ENCODE results near the gene ARHGAP10.

ARHGAP10 gene

DNA sequence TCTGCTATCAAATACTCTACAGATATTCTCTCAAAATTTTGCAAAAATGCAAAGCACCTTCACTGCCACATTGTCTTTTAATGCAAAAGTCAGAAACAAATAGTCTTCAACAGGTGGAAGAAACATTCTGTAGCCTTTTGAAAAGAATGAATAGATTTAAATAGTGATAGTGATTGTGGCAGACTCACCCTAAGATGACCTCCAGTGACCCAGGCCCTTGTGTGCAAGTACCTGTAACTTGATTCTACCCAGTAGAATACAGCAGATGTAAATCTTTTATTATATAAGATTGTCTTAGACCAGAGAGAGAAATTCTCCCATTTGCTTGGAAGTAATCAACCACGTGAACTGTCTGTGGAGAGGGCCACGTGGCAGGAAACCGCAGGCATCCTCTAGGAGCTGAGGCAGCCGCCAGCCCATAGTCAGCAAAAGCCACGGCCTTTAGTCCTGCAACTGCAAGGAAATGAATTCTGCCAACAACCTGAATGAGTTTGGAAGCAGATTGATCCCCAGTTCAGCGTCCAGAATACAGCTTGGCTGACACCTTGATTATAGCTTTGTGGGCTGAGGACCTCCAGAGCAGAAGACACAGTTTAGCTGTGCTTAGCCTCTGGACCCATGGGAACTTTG lies 272.5 kb downstream of the ARHGAP10 start:
- no peak for DNase-seq

DNA sequence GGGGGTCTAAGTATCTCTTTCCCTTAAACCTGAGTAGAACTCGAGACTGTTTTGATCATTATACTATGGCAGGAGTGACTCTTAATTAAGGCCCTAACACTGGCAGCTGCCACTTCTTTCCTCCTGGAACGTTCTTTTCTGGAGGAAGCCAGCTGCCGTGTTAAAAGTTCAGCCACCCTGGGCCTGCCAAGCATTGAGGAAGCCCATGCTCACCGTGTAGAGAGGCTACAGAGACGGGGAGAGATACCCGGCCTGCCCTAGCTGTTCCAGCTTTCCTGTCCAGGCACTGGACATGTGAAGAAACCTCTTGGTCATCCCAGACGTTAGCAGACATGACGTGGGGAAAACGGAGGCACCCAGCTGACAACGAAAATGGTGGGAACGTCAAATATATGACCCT lies 274.1 kb downstream of the ARHGAP10 start:
- DNase-seq: no peak

DNA sequence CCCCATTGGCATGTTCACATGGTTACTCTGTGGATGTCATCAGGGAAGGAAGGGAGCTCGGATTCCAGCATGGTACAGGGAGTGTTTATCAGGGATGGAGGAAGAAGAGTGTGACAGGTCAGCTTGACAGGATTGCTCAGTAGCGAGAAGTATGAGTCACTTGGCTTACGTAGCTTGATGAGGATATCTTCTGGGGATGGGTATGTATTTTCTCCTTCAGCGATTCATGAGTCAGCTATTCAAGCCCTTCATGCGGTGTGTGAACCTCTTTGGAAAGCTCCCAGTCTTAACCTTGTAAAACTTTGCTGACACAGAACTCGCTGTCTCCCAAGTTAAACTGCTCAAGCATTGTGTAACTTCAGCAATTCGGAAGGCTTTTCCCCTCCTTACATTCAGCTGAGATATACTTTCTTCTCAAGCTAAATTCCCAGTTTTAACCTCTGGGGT lies 275.4 kb downstream of the ARHGAP10 start:
- DNase-seq: no peak

DNA sequence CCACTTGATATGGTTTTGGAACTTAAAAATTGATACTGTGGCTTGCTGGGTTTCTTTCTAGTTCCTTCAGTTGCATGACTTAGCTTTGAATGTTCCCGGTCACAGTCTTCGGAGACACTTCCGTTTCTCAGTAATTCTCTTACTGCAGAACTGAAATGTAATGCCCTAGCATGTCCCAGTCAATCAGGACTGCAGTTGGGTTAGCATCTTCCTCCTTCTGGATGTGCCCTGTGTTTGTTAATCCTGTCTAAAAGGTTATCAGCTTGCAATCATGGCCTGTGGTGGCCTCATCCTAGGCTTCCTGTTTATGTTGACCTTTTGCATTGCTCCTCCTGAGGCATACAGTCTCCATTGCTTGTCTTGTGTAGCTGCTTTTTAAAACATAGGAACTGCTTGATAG lies 275.9 kb downstream of the ARHGAP10 start:
- DNase-seq: no peak

DNA sequence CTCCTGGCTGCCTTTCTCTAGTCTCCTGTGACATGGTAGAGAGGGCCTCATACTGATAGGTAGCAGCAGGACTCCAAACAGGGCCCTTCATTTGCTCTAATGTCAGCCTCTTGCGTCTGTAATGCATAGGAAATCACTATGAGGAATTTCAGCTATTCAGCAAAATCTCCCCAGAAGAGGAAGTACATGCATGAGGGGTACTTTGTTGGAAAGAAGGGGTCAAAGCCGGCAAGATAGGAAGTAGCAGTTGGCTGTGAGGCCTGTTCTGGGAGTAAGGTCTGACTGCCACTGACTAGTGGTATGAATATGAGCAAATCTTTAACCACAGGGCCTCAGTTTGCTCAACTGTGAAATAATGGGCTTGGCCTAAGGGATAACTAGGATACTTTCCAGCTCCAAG lies 283.2 kb downstream of the ARHGAP10 start:
- no peak for DNase-seq

DNA sequence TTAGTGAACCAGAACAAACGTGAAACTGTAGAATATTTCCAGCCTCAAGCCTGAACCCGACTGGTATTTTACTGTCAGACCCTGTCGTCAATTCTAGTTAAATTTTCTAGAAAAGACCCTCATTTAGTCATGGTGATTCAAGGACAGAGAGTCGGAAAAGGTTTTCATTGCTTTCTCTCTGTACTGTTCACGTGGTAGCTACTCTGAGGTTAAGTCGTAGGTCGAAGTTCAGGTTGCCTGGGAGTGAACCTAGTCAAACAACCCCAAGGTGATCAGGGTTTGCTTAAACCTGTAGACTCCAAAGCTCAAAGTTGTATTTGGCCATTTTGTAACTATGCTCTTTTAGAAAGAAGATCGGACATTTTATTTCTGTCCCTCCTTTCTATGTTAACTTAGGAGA lies 283.6 kb downstream of the ARHGAP10 start:
- no peak for DNase-seq

DNA sequence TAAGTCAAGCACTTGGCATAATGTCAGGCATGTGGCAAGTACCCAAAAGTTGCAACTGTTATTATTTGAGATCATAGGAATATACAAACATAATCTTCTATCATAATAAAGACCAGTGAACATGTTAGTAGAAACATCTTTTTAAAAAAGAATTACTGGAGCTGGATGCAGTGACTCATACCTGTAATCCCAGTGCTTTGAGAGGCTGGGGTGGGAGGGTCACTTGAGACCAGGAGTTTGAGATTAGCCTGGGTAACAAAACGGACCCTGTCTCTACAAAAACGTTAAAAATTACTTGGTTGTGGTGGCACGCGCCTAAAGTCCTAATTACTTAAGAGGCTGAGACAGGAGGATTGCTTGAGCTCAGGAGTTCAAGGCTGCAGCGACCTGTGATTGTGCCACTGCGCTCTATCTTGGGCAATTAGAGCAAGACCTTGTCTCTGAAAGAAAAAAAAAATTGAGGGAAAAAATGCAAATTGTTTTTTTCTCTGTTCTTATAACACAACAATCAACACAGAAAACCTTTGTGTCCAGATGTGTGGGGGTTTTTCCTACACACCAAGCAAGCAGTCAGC lies 284.3 kb downstream of the ARHGAP10 start:
- no peak for DNase-seq

DNA sequence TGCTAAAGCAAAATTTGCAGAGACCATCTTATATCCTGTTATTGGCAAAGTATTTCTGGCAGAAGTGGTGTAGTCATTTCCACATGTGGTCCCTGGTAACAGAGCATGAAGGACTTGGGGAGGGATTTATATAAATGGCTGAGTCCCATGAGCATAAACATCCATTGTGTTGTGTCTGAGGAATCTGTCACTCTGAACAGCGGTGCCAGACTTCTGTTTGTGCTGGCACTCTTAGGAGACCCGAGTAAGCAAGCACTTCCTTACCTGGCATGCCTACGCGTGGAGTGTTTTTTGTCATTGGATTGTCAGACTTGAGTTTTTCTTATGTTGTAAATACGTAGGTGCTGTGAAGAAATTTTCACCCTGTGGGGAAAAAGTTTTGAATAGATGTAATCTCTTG lies 285.9 kb downstream of the ARHGAP10 start:
- no peak for DNase-seq

DNA sequence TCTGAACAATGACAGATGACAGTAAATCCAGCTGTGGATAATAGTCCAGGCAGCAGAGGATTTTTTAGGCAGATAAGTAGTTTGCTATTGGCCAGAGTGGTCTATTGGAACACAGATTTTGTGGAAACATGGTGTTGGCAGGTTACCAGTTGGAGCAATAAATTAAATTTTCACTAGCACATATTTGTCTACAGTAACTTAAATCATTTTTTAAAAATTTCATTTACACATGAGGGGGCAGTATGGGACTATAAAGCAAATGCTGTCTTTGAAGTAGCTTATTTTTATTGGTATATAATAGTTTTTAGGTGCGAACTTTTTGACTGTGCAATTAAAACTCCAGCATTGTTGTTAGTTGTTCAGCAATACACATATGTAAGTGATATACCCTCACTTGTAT lies 289.8 kb downstream of the ARHGAP10 start:
- DNase-seq: no peak

DNA sequence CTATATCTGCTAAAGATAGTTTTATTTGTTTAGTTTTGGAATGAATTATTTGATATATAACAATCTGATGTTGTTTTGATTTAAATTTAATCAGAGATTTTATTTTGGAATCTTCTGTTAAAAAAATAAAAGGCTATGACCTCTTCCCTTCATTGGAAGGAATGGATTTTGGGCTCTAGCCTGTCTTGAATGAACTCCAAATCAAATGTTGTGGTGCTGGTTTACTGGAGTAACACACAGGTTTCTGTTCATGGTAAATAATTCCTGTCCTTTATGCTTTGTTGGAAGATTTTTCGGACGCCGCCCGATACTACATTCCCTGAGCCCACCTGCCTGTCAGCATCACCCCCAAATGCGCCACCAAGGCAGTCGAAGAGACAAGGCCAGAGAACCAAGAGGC lies 291.1 kb downstream of the ARHGAP10 start:
- DNase-seq: no peak

DNA sequence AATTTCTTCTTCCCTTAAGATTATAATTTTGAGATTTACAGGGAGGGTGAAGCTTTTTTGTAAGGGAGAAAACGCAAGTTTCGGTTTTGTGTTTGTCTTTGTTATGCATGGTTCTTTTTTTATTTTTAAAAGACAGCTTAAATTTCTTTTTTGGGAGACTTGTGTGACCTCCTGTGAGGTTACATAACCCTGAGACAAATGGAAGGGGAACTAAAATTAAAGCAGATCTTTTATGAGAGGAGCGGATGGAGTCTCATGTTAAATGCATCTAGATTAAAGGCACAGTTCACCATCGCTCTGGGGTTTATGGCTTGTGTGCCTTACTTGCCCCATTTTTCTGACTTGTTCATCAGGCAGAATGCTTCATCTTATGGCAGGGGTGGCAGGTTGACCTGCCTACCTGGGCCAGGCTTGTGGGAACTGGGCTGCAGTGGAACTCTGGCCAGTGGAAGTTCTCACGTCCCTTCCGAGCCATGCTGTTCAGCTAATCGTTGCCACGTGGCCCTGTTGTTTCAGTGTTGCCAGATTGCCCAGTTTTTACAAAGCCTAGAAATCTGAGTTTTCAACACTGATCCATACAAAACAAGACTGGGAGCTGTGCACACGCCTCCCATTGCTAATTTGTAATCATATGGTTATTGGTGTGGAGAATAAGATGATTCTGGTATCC lies 291.8 kb downstream of the ARHGAP10 start:
- no peak for DNase-seq

DNA sequence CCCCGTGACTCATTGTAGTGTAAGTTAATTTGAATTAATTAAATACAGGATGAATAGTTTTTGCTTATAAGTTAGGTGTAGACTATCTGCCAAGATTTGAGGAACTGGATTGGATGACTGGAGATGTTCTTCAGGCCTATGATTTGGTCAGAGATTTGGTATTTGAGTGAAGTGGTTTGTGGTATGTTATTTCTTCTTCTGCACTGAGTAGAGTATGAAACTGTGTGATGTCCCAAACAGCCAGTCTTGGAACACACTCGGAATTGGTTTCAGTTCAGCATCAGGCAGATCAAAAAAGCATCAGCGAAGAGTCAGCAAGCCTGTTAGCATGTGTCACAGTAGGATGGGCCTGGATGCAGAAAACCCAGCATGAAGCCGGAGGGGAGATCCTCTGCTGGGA lies 294.1 kb downstream of the ARHGAP10 start:
- no peak for DNase-seq

DNA sequence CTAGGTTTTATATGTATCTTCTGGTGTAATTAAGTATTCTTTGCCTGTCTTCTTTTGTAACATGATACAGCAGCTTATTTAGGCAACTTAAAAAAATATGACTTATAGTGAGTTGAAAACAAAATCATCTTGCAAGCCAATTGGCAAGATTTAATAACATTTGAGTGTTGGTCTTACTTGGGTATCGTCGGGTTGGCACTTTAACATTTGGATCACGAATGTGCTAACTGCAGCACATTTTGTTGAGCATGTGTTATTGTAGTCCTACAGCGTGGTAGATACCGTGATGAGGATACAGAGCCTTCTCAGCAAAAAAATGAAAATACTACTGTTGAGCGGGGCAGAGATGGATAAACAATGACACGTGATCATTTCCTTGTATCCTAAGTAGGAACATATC lies 295.3 kb downstream of the ARHGAP10 start:
- DNase-seq: no peak

DNA sequence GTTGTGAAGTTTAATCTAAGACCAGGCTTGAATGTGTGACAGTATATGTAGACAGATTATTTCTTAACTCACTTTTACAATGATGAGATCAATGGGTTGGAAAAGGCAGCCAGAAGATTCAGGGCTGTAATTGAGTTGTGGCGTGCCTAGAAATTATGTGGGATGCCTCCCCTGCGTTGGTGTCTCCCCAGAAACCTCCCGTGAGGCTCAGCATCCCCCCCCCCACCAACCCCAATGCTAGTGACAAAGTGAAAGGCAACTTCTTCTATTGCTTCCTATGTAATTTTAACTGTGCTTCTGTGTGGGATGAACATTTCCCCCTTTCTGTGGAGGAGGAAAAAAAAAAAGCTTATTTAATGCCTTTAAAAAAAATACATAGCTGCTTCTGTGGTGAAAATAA lies 297.9 kb downstream of the ARHGAP10 start:
- no peak for DNase-seq

DNA sequence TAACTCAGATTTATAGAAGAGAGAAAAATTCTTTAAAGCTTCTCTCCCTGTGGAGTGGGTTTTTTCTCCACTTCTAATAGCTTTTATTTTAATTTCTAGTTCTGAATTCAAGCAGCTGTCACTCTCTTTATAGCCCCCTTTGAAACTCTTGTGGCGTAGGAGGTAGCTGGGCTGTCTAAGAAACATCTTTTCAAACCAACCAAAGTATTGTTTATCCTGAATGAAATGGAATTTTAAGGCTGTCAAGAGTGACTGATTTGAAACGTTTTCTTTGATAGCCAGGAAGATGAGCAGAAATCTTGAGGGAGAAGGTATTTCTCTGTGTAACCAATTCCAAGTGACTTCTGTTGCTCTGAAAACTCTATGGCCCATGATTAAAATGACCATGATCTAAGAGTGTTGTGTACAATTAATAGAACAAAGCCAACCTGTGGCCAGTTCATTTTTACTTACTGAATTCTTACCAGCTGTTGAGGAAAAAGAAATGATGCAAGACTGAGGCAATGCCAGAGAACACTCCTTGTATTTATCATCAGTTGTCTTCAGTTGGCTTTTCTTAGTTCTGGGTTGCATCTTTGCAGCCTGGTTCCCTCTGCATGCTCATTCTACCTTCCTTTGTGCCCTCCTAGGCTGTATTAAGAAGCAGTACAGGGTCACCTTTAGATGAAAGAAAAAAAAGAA lies 298.4 kb downstream of the ARHGAP10 start:
- DNase-seq: no peak

DNA sequence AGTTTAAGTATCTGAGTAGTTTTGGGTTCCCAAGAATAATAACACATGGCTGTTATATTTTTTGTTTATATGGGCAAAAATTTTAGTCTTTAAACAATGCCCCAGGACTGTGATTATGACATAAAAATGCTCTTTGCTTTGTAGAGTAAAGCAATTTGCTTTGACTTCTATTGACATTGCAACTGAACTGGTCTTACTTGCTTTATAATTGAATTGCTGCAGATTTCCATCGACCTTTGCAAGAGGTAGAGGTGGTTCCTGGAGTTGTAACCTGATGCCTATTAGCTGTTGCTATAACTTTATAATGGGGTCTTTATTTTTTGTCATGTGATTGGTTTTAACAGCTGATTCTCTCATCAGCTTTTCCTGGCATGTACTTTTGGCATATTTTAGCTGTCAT lies 302.9 kb downstream of the ARHGAP10 start:
- no peak for DNase-seq

DNA sequence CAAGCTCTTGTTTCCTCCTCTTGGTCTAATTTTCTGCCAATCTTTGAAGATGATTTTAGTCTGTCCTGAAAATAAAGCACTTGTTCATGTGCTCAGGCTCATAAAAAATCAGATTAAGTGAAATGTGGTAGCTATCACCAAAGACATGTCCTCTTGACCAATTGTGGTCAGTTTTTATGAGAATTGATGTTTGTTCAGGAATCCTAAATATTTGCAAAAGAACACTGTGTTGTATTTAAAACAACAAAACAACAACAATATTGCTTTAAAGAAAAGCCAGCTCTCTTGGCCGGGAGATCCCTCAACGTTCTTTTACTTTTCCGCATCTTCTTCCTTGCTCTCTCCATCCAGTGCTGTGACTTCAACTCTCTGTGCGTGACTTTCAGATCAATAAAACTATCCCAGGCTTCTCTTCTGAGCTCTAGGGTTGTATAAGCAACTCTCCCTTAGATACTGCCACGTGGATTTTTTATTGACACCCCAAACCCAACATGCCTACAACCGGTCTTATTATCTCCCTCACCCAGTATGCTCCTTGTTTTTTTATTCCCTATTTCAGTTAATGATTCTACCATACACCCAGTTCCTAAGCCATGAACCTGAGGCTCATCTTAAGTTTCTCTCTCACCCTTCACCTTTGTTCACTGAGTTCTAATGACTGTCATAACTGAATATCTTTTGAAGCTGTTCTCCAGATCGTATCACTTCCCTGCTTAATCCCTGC lies 309.9 kb downstream of the ARHGAP10 start:
- DNase-seq: no peak

DNA sequence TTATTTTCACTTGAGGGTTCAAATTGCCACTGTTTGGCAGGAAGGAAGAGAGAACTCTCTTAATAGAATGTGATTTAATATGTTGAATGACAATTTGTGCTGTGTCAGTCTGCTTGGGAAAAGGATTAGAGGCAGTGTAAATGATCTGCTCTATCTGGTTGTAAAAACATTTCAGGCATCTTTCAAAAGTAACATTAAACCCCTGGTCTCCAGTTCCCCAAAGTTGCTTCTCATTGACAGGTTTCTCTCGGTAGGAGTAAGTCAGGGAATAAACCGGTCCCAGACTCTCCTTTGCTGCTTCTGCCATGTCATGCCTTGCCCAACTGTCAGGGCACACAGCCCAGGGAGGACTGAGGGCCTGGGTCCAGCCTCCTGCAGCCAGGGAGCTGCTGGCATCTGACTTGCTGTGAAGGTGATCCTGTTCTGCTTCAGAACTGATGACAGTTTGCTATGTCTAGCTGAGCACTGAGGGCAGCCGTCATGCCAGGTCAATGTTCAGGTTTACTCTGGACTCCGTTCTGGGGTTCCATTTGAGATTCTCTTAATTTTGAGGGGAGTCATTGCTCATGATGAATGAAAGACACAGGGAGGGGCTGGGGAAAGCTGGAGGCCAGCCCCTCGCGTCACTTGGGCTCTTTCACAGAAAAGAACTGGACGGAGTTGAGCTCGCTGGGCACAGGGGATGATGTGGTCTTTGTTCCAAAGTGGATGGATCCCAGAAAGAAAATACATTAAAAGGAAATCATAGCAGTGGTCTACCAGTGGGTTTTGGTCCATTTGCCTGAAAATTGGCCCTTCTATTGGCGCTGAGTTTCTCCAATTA lies 312.4 kb downstream of the ARHGAP10 start:
- DNase-seq: no peak

DNA sequence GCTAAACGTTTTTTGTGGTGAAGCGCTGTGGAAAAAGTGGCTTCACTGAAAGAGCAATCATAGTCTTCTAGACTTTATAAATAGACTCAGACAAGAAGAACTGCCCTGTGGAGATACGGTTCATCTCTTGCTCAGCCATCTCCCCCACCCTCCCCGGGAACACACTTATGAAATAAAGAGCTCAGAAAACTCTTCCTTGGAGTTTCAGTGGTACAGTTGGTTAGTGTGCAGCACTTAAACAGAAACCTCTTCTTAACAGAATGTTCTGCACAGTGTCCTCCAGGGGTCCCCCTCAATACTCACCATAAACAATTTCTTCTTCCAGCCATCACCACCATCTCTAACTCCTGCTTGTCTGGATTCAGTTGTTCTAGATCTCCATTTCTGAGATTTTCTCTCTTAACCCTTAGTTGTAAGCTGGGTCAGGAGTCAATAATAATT lies 313.0 kb downstream of the ARHGAP10 start:
- no peak for DNase-seq

DNA sequence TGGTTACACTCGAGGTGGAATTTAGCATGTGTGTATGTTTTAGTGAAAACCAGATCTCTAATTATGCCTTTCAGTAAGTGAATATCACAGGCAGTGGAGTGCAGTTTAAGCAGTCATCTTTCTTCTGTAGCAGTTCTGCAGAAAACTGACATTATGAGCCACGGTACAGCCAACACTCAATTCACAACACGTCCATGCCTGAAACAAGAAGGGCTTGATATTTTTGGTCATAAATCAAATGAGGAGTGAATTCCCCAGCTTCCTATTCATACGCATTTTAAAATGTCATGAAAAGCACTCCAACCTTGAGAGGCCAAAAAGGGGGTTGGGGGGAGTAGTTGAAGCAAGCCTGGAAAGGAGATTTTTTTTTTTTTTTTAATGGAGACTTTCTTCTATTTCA lies 316.7 kb downstream of the ARHGAP10 start:
- no peak for DNase-seq

DNA sequence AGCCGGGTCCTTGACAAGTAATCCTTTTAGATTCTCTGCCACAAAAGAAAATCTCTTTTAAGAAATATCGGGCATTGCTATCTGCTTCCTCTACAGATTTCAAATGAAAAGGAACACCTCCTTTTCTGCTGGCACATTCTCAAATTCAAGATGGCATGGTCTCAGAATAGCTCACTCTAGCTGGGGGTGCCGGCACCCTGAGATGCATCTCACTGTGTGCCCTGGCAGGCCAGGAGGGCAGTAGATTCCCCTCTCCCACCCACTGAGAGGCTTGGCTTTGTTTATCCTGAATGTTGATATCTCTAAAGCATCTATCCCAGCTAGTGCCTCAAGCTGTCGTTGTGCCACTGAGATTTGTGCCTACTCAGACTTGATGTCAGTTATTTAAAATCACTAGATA lies 319.5 kb downstream of the ARHGAP10 start:
- no peak for DNase-seq

DNA sequence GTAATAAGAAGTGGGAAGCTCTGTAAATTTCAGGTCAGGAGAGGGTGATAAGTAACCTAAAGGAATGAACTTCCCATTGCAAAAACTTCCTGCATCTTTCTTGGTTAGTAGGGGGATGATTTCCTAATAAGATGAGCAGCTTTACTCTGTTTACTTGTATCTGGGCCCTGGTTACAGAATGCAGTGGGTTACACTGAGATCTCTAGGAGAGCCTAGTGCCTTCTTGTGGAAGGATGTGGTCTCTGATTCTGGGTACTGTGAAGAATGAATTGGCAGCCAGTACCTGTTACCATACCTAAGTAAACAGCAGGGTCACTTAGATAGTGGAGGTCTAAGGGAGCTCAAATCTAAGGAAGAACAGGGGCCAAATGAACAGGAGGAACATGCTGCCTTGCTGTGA lies 320.6 kb downstream of the ARHGAP10 start:
- no peak for DNase-seq
